H1 (cell line): Measurements from ENCODE around the gene CCBE1.

Experiments
- CTBP2 ChIP-seq: IDR thresholded peaks from 2 replicates; pipeline ENCODE4 v1.7.0; 2011; ENCODE audit warnings: borderline replicate concordance, mild to moderate bottlenecking, moderate library complexity, mixed read lengths, low read length; ENCODE audit not compliant: insufficient read depth, insufficient read length
- CTCF ChIP-seq, 3 experiments: IDR thresholded peaks; 1 replicate in 2 of 3; 2 replicates in 1 of 3; pipeline versions ENCODE4 v1.5.1 to v1.6.1; 2011; ENCODE audit warnings: low read length in 3 of 3, mild to moderate bottlenecking in 3 of 3, inconsistent platforms in 2 of 3, low read depth in 1 of 3, moderate library complexity in 1 of 3; ENCODE audit not compliant: insufficient read depth in 1 of 3; ENCODE audit errors: control extremely low read depth in 1 of 3

GRCh38 chr18:59454909-59455727 is 242.1 kb downstream of the CCBE1 start:
- no peak for TF ChIP-seq CTCF (IDR thresholded peaks at IDR 0.05; ENCODE audit: control extremely low read depth in 1 of 3, insufficient read depth in 1 of 3, low read depth in 1 of 3, low read length in 3 of 3)
- TF ChIP-seq CTBP2: no peak
